Keratinocyte (primary cell): Measurements from ENCODE around the gene SACM1L.

Experiments
- CTCF ChIP-seq, 3 experiments: IDR thresholded peaks in 1 of 3; conservative IDR thresholded peaks in 1 of 3; optimal IDR thresholded peaks in 1 of 3; 2 replicates in 2 of 3; 3 replicates in 1 of 3; pipeline versions ENCODE3 to v1.5.1; 2011; ENCODE audit warnings: low read length in 3 of 3, mild to moderate bottlenecking in 3 of 3, moderate library complexity in 2 of 3, control low read depth in 1 of 3, inconsistent platforms in 1 of 3; ENCODE audit not compliant: insufficient read depth in 2 of 3; ENCODE audit errors: extremely low read depth in 1 of 3
- EZH2 ChIP-seq: IDR thresholded peaks from one replicate; pipeline ENCODE4 v1.6.1; 2012; ENCODE audit warnings: inconsistent platforms, mild to moderate bottlenecking, low read length, moderate library complexity

- TF ChIP-seq CTCF (optimal IDR thresholded peaks at IDR 0.05 in 1 of 3, IDR thresholded peaks at IDR 0.05 in 1 of 3, conservative IDR thresholded peaks at IDR 0.05 in 1 of 3; ENCODE audit: extremely low read depth in 1 of 3, insufficient read depth in 2 of 3, low read length in 3 of 3) (no peak), EZH2 (no peak)
Measured at GRCh38 chr3:45715945-45716344, 26.7 kb downstream of the SACM1L start.
